Adrenal gland (tissue), 12 donors: ENCODE measurements around the gene ADCY1. TPM values are rescaled to one million over a fixed set of nuclear protein-coding genes. Genes with fewer than 3 reads are reported as not detected.

ENCODE experiments used
- DNase-seq, 7 donors: peaks; one replicate each; pipeline ENCODE4 v3.0.0-alpha.2; 2019 to 2020
- H3K27ac ChIP-seq, 5 donors: fragments of 200-600 bp; sonication (generic) in 4 of 5; 1 replicate in 3 of 5; 2 replicates in 2 of 5; pipeline versions ENCODE4 v1.5.1 to v1.8.0; 2016 to 2020; ENCODE audit warnings: mild to moderate bottlenecking in 1 of 5
- H3K27me3 ChIP-seq: fragments of 200-600 bp; 2 replicates; pipeline ENCODE4 v1.8.0; 2021
- H3K36me3 ChIP-seq, 2 donors: fragments of 200-600 bp; replicated peaks in 1 of 2; 1 replicate in 1 of 2; 2 replicates in 1 of 2; pipeline versions ENCODE4 v1.5.1 to v1.8.0; 2018 to 2022
- H3K4me1 ChIP-seq, 2 donors: fragments of 200-600 bp; replicated peaks in 1 of 2; 1 replicate in 1 of 2; 2 replicates in 1 of 2; pipeline versions ENCODE4 v1.5.1 to v1.8.0; 2018 to 2021
- H3K4me3 ChIP-seq, 4 donors: fragments of 200-600 bp; sonication (generic) in 3 of 4; one replicate each; pipeline ENCODE4 v1.5.1; 2016 to 2018
- H3K9me3 ChIP-seq, 3 donors: fragments of 200-600 bp; sonication (generic) in 1 of 3; replicated peaks in 1 of 3; 1 replicate in 2 of 3; 2 replicates in 1 of 3; pipeline versions ENCODE4 v1.5.1 to v1.8.0; 2016 to 2021
- POLR2A ChIP-seq, 2 donors: fragments of 450-650 bp; IDR thresholded peaks; one replicate each; pipeline ENCODE4 v1.6.1; 2017; ENCODE audit warnings: antibody characterized with exemption in 2 of 2, mild to moderate bottlenecking in 2 of 2, moderate library complexity in 1 of 2
- WGBS, 4 donors: extraction: QIAGEN DNeasy Blood & Tissue Kit in 2 of 4; methylation state at CpG; one replicate each; pipeline versions ENCODE4 v1.1.5 to v1.1.7; 2013 to 2017; 5-methylcytosine and 5-hydroxymethylcytosine counted together
- intact Hi-C, 2 donors: fragments of 100-400 bp; cut with DNase I; formaldehyde crosslinking; loops; one replicate each; pipeline versions ENCODE4 v1.14.1 to v1.15.0; 2022 to 2023
- polyA plus RNA-seq, 3 donors: library from polyadenylated mRNA; stranded (reverse); fragments of 200-250 nt in 2 of 3; fragments of 350-450 nt in 1 of 3; fragmentation: Illumina TruSeq in 1 of 3; extraction: RNeasy Lipid Tissue Mini Kit (QIAGEN cat#74804) in 1 of 3; gene quantifications; one replicate each; pipeline ENCODE4 v1.2.3, GENCODE V29; 2013 to 2014
- total RNA-seq, 9 donors: library from RNA; depleted of rRNA in 4 of 9; stranded (reverse); fragments of >200 nt in 4 of 9; fragments of 120-200 nt in 1 of 9; fragmentation: NEBNext Ultra II Directional in 1 of 9; extraction: Animal tissue kit (Norgen Biotek cat#: 25700) in 1 of 9; gene quantifications; one replicate each; pipeline versions ENCODE4 v1.1.0 to v1.2.4, GENCODE V29; 2013 to 2023
- TF ChIP-seq, protein P1 (sequence below), 6 experiments: fragments of 450-650 bp in 4 of 6; fragments of 200-600 bp in 2 of 6; sonication (generic) in 1 of 6; IDR thresholded peaks; 1 replicate in 5 of 6; 2 replicates in 1 of 6; pipeline versions ENCODE4 v1.5.1 to v1.8.0; 2016 to 2021; ENCODE audit warnings: antibody characterized with exemption in 6 of 6, mild to moderate bottlenecking in 2 of 6, moderate library complexity in 1 of 6
- donor health status: healthy with polysubstance abuse.
- donor health status: Bipolar disorder and iron deficiency.
- donor health status: DM: yes; HTN: yes; CAD: no.
- donor health status: DM: no; HTN: no; CAD: no.
- donor health status: DM: no; HTN: no; CAD: no.
- donor health status: DM: yes; HTN: yes; CAD: no.

The ADCY1 gene
- total and polyA plus RNA-seq, 12 donors: 0.88 to 9.5 (median 4.2) TPM

DNA sequence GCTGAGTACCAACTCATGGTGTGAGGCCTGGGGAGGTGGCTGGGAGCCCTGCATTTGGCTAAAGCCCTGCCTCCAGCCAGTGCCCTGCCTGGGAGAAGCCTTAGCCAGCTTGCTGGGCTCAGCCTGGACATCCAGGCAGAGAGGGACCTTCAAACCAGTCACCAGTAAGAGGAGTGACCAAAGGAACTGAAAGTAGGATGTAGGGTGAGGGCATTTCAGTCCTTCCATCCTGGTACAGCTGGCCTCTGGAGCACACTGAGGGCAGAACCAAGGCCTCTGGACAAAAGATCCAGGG is 124.8 kb downstream of the ADCY1 start:
- Histone ChIP-seq H3K9me3 (no peaks in the 10 kb centered on the region), H3K27me3 (no peaks in the 10 kb centered on the region), H3K4me3 (no peak overlapping the region), H3K27ac (peak overlapping the region in 1 of 5 donors; percentile 68), H3K4me1 (peaks cover 9 to 10% of the 10 kb centered on the region in 2 donors), H3K36me3 (no peaks in the 10 kb centered on the region)
- intact Hi-C loops: no loop called here
- TF ChIP-seq, protein P1, sequence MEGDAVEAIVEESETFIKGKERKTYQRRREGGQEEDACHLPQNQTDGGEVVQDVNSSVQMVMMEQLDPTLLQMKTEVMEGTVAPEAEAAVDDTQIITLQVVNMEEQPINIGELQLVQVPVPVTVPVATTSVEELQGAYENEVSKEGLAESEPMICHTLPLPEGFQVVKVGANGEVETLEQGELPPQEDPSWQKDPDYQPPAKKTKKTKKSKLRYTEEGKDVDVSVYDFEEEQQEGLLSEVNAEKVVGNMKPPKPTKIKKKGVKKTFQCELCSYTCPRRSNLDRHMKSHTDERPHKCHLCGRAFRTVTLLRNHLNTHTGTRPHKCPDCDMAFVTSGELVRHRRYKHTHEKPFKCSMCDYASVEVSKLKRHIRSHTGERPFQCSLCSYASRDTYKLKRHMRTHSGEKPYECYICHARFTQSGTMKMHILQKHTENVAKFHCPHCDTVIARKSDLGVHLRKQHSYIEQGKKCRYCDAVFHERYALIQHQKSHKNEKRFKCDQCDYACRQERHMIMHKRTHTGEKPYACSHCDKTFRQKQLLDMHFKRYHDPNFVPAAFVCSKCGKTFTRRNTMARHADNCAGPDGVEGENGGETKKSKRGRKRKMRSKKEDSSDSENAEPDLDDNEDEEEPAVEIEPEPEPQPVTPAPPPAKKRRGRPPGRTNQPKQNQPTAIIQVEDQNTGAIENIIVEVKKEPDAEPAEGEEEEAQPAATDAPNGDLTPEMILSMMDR (IDR thresholded peaks at IDR 0.05): no peak
- TF ChIP-seq POLR2A (IDR thresholded peaks at IDR 0.05): no peak
- peak in 3 of 7 donors; percentile 3 to 21 (median 6) for DNase-seq

DNA sequence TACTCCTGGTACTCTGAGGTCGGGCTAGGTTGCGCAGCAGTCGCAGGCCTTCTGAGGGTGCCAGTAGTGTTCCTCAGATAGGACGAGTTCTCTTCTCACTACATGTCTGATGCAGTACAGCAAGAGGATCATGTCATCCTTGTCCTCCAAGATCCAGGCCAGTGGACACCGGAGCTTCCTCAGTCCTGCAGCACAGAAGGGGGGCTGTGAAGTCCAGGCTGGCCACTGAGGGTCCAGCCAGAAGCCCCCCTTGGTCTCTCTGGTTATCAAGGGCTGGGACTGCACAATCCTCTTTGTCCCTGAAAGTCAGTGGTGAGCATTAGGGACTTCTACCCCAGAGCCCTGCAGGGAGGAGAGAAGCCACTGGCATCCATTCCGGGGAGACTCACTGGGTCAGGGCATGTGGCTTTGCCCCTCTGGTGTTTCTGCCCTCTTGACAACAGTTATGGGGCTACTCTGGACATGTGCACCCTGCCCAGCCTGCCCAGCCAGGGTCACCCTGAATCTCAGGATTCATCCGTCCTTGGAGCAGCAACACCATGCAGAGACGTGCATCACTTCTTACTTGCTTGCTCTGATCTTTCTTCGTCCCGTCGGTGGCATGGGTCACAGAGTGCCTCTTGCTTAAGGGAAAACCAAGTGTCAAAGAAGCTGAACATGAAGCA is 125.7 kb downstream of the ADCY1 start:
- Histone ChIP-seq H3K9me3 (no peaks in the 10 kb centered on the region), H3K4me3 (no peak overlapping the region), H3K4me1 (peaks cover 9 to 10% of the 10 kb centered on the region in 2 donors), H3K27ac (peak overlapping the region in 1 of 5 donors; percentile 68), H3K36me3 (no peaks in the 10 kb centered on the region), H3K27me3 (no peaks in the 10 kb centered on the region)
- peak in 4 of 7 donors; percentile 7 to 52 (median 18) for DNase-seq
- intact Hi-C loops: no loop called here
- WGBS, 4 donors: 55 to 73% (median 61%) methylated on average over 7 to 11 of the region's 11 CpGs
- TF ChIP-seq, protein P1 (IDR thresholded peaks at IDR 0.05): no peak
- TF ChIP-seq POLR2A (IDR thresholded peaks at IDR 0.05): no peak

DNA sequence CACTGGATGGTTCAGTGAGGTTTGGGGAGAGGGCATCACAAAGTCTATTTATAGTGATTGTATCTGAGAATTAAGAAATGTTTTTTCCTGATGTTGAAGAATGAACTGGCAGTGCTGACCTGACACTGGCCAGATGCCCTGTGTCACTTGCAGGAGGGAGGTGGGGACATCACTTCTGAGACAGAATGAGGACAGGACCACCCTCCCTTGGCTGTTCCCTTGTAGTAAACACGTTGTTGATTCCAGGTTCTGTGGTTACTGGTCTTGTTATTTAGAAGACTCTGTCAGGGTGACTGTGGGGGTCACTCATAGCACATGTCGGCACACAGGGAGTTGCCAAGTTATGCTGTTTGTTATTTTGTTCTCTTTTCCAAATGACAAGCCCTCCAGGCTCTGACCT is 126.4 kb downstream of the ADCY1 start:
- peak overlapping the region in 1 of 5 donors; percentile 68 for H3K27ac ChIP-seq
- DNase-seq: peak in 4 of 7 donors; percentile 43 to 74 (median 48)
- TF ChIP-seq, protein P1 (IDR thresholded peaks at IDR 0.05): no peak
- TF ChIP-seq POLR2A (IDR thresholded peaks at IDR 0.05): no peak
- H3K9me3 ChIP-seq: no peaks in the 10 kb centered on the region
- H3K4me3 ChIP-seq: no peak overlapping the region
- H3K4me1 ChIP-seq: peaks cover 9 to 10% of the 10 kb centered on the region in 2 donors
- H3K36me3 ChIP-seq: no peaks in the 10 kb centered on the region
- 6 to 26% (median 23%) methylated on average over 2 of the region's 2 CpGs for WGBS, 4 donors
- H3K27me3 ChIP-seq: no peaks in the 10 kb centered on the region
- intact Hi-C loops: no loop called here

DNA sequence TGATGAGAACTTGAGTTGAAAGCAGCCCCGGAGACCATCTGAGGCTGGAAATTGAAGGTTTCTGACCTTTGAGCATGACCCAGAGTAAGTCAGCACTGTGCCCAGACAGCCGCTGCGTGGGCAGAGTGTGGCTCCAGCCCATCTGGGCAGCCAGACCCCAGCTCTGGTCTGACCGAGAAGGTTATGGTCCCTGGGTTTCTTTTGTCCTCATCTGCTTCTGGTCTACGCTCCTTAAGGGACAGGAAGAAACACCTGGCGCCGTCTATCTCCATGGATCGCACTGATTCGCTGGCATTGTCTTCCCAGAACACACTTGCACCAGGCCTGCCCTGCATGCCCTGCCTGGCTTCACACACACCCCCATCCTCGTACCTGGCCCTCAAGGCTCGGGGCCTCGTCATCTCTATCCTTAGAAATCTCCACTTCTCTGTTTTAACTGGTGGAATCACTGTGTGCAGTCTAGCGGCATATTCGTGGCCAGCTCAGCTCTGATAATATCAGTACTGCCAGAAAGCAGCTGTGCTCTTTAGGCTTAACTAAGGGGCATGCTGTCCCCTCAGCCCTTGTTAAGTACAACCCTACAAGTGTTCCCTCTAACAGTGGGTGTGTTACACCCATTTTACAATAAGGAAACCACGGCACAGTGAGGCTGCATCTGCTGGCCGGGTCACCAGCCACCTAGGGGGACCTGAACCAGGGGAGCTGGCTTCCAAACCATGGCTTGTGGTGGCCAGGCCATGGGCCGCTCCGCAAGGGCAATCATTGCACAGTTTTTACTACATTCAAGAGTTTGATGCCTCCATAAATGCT is 127.7 kb downstream of the ADCY1 start:
- Histone ChIP-seq H3K9me3 (no peaks in the 10 kb centered on the region), H3K4me1 (peaks cover 9 to 10% of the 10 kb centered on the region in 2 donors), H3K27me3 (no peaks in the 10 kb centered on the region), H3K36me3 (no peaks in the 10 kb centered on the region), H3K27ac (peak overlapping the region in 1 of 5 donors; percentile 45), H3K4me3 (no peak overlapping the region)
- peak in 3 of 7 donors; percentile 1 to 38 (median 11) for DNase-seq
- intact Hi-C loops: no loop called here
- WGBS, 4 donors: 83 to 88% (median 84%) methylated on average over 13 to 18 of the region's 18 CpGs
- TF ChIP-seq, protein P1 (IDR thresholded peaks at IDR 0.05): no peak
- TF ChIP-seq POLR2A (IDR thresholded peaks at IDR 0.05): no peak
